Epithelial cell of proximal tubule (primary cell): ENCODE measurements around the gene AGBL1. TPM values are rescaled to one million over a fixed set of nuclear protein-coding genes. Genes with fewer than 3 reads are reported as not detected.
"Not testable (repeated sequence)": the region's sequence is repeated elsewhere in the genome, so short reads cannot be mapped to it uniquely, and the experiment has no call there.

Experiments
- DNase-seq: peaks from one replicate; pipeline ENCODE4 v3.0.0-alpha.2; 2011; ENCODE audit warnings: low read depth
- H3K4me3 ChIP-seq: 2 replicates; pipeline ENCODE4 v1.5.1; 2011; ENCODE audit warnings: low read depth, mild to moderate bottlenecking, low read length
- CTCF ChIP-seq: conservative IDR thresholded peaks from 2 replicates; pipeline ENCODE4 v1.5.1; 2012; ENCODE audit warnings: low read depth, mild to moderate bottlenecking, low read length
- total RNA-seq: library from RNA; depleted of rRNA; stranded (reverse); fragments of >200 nt; gene quantifications from 2 replicates; pipeline ENCODE4 v1.2.3, GENCODE V29; 2015

Gene AGBL1
- total RNA-seq, 1 donor from 2014 or later: not detected

GRCh38 chr15:86433983-86434382 is 354.3 kb downstream of the AGBL1 start:
- no peak overlapping the region for H3K4me3 ChIP-seq
- TF ChIP-seq CTCF: no peak
- no peak for DNase-seq

DNA sequence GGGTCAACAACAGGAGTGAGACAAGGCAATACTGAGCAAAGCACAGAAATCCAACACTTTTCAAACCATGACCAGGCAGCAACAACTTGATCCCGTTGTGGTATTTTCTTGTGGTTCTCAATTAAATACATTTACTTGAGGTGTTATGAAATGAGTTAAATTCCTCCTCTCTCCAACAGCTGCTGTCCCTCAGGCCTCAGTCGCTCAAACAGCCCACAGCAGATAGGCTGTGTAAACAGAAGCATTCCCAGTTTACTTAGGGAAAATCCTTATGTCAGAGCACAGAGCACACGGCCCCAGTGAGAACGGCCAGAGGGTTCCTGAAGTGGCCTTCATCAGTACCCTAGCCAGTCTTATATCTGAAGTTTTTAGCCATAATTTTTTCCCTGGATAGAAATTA is 359.9 kb downstream of the AGBL1 start:
- no peak for TF ChIP-seq CTCF
- DNase-seq: no peak
- no peak overlapping the region for H3K4me3 ChIP-seq

- TF ChIP-seq CTCF: no peak
- no peak overlapping the region for H3K4me3 ChIP-seq
- no peak for DNase-seq
These were observed 364.9 kb downstream of the AGBL1 start for GRCh38 chr15:86444527-86444926.

DNA sequence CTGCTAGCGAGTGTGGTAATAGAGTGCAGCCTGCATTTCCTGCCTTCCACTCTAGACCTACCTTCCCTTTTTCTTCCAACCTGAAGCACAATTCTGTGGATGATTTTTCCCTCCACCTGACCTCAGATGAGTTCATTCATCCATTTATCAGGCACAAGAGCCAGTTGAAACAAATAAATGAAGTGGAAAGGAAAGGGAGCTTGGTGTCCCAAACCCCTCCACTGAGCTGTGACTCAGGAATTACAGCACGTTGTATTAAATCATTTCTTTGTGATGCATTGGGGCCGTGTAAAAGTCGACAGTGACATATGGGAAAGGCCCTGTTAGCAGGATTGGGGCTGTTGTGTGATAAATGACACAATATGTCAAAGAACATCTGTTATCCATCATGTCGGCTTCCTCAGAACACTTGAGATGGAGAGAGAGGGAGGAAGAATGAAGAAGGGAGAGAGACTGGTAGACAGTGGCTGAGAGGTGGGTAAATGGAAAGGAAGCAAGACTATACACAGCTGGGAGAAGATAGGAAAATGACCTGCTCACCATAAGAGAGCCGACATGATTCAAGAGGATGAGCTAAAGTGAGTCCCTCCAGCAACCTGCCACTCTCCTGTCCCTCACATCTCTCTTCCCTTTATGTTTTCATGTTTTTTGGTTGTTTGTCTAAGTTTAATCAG is 366.0 kb downstream of the AGBL1 start:
- H3K4me3 ChIP-seq: no peak overlapping the region
- TF ChIP-seq CTCF: no peak
- DNase-seq: no peak

- DNase-seq: no peak
- no peak for TF ChIP-seq CTCF
- no peak overlapping the region for H3K4me3 ChIP-seq
These were observed 366.6 kb downstream of the AGBL1 start for GRCh38 chr15:86446253-86446640.

- not testable (repeated sequence) for H3K4me3 ChIP-seq, DNase-seq
These were observed 385.9 kb downstream of the AGBL1 start for GRCh38 chr15:86465470-86466039.

DNA sequence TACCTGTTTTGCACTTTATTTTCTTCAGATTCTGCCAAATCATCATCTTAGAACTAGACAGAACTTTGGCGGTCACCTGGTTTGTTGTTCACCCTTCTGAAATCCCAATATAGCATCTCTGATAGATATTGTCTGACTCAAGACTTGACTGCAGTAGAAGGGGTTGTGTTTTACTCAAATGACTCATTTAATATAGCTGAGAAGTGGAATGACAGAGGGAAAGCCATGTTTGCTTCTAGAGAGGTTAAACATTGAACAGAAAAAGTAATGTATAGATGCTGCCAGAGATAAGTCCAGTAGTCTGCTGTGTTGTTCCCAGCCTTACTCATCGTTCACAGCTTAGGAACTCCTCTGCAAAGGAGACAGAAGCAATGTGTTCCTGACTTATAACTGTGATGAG is 402.0 kb downstream of the AGBL1 start:
- no peak for DNase-seq
- no peak overlapping the region for H3K4me3 ChIP-seq
- no peak for TF ChIP-seq CTCF
